GM21528 (cell line): ENCODE measurements around the gene EEFSEC.

Experiments used
- ATAC-seq: cut with Tn5 transposase; IDR thresholded peaks from one replicate; pipeline ENCODE4 v1.9.1; 2021; ENCODE audit warnings: mild to moderate bottlenecking, moderate library complexity; ENCODE audit not compliant: unreplicated experiment, low FRiP score

Gene EEFSEC

DNA sequence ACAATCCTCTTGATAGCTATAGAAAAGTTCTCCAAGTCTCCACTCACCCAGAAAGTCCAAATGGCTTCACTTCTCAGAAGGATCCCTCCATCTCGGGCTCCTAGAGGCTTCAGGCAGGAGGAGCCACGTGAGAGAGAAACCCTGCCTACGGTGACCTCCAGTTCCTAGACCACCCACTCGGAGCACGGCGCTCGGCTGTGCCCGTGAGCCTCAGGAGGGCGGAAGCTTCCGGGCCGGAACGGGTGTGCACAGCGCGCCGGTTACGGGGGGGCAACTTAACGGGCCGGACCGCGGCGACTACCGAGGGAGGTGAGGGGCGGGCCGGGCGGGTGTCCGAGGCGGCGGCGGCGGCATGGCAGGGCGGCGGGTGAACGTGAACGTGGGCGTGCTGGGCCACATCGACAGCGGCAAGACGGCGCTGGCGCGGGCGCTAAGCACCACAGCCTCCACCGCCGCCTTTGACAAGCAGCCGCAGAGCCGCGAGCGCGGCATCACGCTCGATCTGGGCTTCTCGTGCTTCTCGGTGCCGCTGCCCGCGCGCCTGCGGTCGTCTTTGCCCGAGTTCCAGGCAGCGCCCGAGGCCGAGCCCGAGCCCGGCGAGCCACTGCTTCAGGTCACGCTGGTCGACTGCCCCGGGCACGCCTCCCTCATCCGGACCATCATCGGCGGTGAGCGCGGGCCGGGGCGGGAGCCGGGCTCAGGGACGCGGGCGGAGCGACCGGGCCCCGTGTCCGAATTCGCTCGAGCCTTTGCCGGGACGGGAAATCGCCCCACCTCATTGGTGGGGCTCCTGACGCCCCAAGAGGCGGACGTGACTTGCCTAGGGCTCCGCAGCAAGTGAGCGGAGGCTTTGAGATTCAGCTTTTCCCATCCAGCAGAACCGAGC is at the start of gene EEFSEC:
Gene EEFSEC (plus strand): TSS at position 326 of the 886 bp plus-strand sequence. CDS start 27 bp downstream, at position 353.
- ATAC-seq, result peak; percentile 88

DNA sequence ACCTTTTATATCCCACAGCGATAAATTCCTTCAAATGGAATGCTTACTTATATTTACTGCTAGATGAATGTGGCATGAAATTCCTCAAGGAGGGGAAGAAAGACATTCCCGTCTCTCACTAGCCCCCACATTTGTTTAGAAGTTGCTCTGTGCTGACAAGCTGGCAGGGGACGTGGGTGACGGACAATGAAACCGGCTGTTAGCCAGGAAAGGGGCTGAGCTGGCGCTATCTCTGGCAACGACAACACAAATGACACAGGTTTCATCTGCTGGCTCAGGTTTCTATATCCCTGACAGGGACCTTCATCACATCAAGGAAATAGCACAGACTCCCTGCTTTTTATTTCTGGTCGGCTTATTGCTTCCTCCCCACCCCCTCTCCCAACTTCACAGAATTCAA is 45.4 kb upstream of the EEFSEC start:
- ATAC-seq, result no peak

DNA sequence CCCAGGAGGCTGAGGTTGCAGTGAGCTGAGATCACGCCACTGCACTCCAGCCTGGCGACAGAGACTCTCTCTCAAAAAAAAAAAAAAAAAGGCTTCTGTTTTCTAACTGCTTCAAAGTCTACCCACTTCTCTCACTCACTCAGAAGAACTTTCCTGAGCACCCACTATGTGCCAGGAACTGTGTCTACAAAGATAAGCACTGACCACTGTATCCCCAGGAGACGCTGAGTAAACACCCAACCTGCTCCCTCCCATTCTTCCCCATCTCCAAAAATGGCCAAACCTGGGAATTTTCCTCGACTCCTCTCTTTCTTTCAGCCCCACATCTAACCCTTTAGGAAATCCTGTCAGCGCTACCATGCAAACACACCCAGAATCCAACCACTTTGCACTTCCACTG is 42.1 kb upstream of the EEFSEC start:
- ATAC-seq, result no peak

DNA sequence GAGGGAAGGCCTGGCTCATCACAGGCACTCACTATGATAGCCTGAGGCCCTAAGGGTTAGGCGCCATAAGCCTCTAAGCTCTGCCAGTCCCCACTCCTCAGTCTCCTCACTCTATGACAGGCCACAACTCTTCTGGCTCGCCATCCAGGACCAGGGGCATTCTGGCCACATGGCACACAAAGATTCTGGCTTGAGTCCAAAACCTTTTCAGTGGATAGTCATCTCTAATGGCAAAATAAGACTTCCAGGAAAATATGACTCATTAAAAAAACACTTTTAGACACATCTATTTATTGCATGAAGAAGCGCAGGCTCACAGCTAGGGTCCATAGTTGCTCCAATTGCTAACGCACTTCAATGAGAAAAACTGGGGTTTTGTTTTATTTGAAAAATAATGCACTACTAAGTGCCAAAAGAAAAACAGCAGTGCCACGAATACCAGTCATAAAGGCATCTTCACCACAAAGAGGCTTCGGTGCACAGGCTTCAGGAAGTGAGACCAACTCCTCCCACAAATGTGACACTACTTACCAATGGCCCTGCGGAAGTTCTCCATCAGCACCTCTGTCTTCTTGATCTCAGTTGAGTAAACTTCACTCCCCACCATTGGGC is 40.8 kb upstream of the EEFSEC start:
- no peak for ATAC-seq

DNA sequence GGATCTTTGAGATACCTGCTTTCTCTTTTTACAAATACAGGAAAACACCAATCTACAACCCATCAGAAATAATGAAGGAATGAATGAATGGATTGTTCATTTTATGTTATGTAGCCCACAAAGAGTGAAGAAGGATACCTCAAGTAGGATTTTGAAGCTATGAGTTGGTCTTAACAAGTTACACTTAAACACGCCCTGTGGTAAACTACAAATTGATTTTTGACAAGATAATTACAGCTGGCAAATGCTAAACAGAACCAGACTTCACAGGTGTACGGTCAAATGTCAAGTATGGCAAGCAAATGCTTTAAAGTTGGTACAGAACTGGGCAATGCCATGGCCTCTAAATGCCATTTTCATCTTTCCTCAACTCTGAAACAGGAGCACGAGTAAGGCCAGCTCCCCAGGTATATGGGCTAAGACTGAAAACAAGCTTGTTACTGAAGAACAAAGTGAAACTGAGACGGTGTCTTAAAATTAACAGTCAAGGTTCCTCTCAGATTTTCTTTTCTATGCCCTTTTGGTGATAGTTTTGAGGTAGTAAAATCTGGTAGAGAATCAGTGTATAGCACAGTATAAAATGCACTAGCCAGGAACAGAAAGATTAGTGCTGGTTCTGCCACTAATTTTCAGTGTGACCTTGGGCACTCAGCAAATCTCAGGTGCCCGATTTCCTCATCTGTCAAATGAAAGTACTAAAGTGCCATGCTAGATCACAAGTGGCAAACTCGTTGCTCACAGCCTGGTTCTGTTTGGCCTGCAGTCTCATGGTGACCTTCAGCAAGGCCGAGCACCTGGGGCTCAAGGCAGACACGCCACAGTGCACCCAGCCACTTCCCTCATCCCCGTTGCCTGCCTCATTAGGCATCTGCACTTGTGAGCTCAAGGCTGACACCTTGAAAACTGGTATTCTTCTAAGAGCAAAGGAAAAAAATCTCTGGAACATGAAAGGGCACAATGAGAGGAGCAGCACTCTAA is 39.2 kb upstream of the EEFSEC start:
- no peak for ATAC-seq

DNA sequence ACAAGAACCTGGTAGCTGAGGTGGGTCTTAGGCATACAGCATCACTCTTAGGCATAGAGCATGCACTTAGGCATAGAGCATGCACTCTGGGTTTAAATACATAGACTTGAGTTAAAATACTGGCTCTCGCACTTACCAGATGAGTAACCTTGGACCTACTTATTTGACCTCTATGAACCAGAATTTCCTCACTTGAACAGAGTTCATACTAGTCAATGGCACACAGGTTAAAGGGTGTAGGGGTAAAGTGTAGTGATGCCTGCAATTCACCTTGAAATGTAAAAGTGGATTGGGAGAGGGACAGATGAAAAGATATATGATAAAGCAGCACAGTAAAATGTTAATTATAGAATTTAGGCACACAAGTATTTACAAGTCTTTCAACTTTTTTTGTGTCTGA is 31.3 kb upstream of the EEFSEC start:
- ATAC-seq, result no peak

DNA sequence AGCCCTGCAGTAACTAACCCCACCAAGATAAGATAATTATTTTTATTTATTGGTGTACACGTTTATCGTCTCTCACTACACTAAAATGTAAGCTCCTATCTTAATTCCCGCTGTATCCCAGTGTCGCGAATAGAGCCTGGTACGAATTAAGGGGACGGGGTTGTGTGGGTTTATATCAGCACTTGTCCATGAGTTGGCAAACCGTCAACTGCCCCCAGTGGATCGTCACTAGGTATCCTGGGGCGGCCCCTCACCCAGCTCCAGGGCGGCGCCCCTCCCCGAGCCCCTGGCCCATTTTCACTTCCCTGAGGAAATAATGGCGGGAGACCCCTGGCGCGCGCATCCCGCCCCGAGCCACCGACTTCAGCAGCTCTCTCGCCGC is 30.1 kb upstream of the EEFSEC start:
- peak; percentile 24 for ATAC-seq

- ATAC-seq, result peak; percentile 95
Observed at GRCh38 chr3:128123538-128124368, 29.5 kb upstream of the EEFSEC start, which contains the start of gene RUVBL1. Gene RUVBL1, minus strand, starts transcription at chr3:128123812. Its CDS starts 88 bp downstream, at chr3:128123724.

DNA sequence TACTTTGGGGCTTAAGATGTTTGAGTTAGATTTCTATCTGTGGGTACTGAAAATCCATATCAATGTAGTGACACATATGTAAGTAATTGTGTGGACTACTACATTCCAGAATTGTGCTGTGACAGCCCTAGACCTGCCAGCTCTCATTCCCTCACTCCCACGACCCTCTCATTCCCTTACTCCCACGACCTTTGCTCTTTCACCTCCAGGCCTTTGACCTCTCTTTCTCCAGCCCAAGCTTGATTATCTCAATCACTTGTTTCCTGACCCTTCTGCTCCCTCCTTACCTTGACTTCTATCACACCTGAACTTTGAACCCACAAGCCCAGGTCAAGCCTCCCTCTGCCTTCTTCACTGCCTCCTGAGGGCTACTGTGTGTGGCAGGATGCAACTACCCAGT is 26.0 kb upstream of the EEFSEC start:
- ATAC-seq, result no peak

DNA sequence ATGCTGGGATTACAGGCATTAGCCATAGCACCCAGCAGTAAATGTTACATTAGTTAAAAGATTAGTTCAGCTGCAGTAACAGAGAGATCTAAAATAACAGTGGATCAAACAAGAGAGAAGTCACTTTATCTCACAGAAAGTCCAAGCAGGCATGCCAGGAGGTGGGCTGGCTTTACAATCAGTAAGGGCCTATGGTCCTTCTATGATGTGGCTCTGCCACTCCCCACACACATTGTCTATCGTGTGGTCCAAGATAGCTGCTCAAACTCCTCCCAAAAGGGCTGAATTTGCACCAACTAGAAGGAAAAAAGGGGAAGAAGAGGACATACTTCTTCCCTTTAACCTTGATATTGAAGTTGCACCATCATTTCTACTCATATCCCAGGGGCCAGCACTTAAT is 25.0 kb upstream of the EEFSEC start:
- no peak for ATAC-seq

DNA sequence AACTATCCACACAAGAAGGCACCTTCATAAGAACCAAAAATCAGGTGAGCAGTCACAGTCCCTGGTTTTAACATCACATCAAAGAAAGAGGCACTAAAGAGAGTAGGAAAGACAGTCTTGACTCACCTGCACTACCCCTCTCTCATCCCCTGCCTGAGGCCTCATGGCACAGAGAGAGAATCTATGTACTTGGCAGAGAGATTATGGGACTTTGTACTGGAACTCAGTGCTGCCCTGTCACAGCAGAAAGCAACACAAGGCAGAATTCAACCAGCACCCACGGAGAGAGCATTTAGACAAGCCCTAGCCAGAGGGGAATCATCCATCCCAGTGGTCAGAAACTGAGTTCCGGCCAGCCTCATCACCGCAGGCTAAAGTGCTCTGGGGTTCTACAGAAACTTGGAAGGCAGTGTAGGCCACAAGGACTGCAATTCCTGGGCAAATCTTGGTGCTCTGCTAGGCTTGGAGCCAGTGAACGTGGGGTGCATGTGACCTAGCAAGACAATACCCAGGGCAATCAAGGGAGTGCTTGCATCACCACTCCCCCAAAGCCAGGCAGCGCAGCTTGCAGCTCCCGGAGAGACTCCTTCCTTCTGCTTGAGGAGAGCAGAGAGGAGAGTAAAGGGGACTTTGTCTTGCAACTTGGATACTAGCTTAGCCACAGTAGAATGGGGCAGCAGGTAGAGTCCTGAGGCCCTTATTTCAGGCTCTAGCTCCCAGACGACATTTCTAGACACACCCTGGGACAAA is 21.2 kb upstream of the EEFSEC start:
- ATAC-seq, result no peak

DNA sequence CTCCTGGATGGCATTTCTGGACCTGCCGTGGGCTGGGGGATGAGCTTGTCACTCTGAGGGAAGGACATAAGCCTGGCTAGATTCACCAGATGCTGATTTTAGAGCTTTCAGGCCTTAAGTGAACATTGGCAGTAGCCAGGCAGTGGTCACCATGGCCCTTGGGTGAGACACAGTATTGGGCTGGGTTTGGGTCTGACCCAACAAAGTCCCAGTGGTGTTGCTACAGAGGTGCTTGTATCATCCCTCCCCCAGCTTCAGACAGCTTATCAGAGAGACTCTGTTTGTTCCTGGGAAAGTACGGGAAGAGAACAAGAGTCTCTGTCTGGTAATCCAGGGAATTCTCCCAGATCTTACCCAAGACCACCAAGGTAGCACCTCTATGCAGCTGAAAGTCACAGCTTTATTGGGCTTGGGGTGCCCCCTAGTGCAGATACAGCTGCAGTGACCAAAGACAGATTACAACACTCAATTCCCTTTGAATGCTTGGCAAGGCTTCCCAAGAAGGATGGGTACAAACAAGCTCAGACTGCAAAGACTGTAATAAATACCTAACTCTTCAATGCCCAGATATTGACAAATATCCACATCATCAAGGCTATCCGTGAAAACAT is 19.9 kb upstream of the EEFSEC start:
- ATAC-seq, result no peak

DNA sequence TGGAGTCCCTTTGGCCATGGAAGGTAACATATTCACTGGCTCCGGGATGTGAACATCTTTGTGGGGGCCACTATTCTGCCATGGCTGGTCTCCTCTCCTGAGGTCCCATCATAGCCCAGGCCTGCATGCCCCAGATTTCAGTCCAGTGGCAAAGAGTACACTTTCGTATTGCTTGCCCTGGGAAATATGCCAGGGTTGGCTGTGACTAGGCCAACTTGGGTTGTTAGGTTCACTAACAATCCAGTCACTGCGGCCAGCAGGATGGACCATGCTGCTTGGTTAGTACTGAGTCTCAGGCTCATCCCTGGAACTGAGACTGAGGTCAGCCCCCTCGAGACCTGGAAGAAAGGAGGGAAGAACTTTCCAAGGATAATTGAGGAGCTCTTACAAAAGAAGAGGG is 9.8 kb upstream of the EEFSEC start:
- no peak for ATAC-seq

DNA sequence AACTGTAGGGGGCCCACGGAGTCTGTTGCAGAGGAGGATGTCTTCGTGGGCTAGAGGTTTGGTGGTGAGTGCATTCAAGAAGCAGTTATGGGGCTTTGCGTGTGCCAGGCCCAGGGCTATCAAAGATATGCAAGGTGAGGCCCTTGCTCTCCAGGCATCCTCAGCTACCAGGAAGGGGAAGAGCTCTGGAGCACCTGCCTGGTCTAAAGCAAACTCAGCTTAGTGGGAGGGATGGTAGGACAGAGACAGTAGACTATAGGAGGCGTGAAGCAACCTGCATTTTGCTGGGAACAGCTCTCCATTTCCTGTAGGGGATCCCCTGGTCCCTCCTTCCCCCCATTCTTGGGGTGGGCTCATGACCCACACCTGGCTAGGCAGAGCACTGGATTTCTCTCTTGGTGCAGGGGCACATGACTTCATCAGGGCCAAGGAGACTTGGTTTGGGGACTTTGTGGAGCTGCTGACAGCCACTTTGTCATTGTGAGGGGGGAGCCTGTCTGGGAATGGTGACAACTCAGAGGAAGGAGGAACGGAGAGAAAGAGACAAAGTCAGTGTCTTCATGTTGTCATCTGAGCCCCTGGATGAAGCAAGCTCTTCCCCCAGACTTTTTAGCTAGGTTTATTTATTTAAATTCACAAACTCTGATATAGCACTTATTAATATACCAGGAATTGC is 8.6 kb upstream of the EEFSEC start:
- no peak for ATAC-seq

GRCh38 chr3:128145279-128145678 is 8.0 kb upstream of the EEFSEC start:
- ATAC-seq, result no peak

DNA sequence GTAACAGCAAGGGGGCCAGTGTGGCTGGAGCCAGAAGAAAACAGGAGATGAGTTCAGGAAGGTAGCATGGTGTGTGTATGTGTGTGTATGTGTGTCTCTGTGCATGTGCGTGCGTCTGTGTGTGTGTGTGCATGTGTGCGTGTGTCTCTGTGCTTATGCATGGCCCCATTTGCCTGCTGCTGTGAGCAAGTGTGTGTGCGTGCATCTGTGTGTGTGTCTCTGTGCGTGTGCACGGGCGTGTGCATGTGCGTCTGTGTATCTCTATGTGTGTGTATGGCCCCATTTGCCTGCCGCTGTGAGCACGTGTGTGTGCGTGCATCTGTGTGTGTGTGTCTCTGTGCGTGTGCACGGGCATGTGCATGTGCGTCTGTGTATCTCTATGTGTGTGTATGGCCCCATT is 7.1 kb upstream of the EEFSEC start:
- no peak for ATAC-seq

- no peak for ATAC-seq
Observed at GRCh38 chr3:128149650-128150049, 3.6 kb upstream of the EEFSEC start.

- ATAC-seq, result no peak
Observed at GRCh38 chr3:128151758-128152274, 1.5 kb upstream of the EEFSEC start.
